Measurements from ENCODE around the gene SGTA. TPM values are rescaled to one million over a fixed set of nuclear protein-coding genes. Genes with fewer than 3 reads are reported as not detected.

Gene SGTA
- total RNA-seq, 2 donors from 2014 or later, result 29.2 to 30.7 TPM

GRCh38 chr19:2811221-2811722, 28.2 kb upstream of the SGTA start:
- no peak for DNase-seq (ENCODE audit: low spot score)
- intact Hi-C loops (cut with DNase I), result no loop called here

DNA sequence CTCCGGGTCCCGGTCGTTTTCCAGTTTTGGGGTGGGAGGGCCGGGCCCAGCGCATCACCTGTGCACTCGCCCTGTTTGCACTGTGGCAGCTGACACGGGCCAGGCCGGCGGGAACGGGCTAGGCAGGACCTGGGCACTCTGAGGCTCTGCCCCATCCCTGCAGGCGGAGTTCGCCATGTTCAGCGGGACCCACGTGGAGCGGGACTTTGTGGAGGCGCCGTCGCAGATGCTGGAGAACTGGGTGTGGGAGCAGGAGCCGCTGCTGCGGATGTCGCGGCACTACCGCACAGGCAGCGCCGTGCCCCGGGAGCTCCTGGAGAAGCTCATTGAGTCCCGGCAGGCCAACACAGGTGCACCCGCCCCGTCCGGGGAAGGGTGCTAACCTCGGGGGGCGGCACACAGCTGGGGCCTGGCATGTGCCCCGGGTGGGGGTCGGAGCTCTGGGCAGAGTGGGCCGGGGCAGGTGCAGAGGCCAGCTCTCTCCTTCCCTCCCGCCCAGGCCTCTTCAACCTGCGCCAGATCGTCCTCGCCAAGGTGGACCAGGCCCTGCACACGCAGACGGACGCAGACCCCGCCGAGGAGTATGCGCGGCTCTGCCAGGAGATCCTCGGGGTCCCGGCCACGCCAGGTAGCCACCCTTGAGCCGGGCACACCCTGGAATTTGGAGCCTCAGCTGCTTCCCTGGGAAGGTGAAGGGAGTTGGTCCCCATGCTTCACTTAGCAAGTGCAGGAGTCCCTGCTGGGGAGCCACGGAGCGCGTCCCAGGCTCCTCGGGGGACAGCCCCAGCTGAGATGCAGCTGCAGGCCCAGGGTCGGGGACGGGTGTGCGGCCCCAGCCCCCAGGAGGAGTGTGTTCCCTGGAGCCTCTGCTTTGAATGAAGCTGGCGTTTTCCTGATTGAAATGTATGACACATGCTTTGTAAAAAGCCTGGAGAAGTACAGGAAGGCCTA, 27.3 kb upstream of the SGTA start:
- intact Hi-C loops (cut with DNase I), result no loop called here
- DNase-seq (ENCODE audit: low spot score), result no peak

- DNase-seq (ENCODE audit: low spot score), result no peak
- intact Hi-C loops (cut with DNase I), result no loop called here
These were observed 26.5 kb upstream of the SGTA start for GRCh38 chr19:2809387-2810140.

DNA sequence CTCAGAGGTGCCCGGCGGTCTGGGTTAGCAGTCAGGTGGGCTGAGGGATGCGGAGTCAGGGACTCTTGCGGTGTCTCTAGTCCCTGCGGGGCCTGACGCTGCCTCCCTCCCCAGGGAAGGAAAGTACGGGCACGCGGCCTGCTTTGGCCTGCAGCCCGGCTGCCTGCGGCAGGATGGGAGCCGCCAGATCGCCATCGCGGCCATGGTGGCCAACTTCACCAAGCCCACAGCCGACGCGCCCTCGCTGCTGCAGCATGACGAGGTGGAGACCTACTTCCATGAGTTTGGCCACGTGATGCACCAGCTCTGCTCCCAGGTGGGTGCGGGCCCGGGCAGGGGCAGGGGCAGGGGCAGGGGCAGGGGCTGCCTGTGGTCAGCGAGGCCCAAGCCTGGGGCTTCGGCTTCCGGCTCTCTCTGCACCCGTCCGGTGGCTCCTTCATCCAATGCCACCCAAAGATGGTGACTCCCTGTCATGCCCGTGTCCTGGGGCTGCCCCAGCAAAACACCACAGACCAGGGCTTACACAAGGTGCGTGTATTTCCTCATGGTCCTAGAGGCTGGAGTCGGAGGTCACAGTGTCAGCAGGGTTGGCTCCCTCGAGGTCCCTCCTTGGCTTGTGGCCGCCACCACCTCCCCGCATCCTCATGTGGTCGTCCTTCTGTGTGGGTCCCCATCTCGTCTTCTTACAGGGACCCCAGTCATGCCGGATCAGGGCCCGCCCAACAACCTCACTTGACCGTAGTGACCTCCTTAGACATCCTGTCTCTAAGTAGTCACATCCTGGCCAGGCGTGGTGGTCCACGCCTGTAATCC, 25.3 kb upstream of the SGTA start:
- no peak for DNase-seq (ENCODE audit: low spot score)
- intact Hi-C loops (cut with DNase I), result no loop called here

GRCh38 chr19:2807379-2808128, 24.5 kb upstream of the SGTA start:
- DNase-seq (ENCODE audit: low spot score), result no peak
- intact Hi-C loops (cut with DNase I), result no loop called here

DNA sequence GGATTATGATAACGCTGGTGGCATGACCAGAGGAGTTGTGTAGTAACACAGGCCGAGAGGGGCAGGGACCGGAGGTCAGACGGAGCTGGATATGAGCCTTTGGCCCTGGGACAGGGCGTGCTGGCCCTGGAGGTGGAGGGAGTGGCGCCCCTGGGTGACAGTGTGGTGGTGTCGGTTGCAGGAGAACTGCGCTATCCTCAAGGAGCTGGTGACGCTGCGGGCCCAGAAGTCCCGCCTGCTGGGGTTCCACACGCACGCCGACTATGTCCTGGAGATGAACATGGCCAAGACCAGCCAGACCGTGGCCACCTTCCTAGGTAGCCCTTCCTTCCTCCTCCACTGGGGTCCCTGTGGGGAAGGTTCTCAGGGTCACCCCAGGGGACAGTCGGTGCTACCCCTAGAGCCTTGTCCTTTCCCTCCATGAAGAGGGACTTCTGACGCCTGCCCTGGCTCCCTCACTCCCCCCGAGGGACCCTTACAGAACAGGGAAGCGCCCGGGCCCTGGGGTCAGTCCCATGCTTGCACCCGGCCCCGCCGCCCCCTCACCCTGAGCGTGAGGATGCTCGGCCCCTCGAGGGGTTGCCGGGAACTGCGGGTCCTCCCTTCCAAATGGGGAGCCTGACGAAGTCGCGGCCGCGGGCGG, 23.8 kb upstream of the SGTA start:
- intact Hi-C loops (cut with DNase I), result no loop called here
- DNase-seq (ENCODE audit: low spot score), result no peak

DNA sequence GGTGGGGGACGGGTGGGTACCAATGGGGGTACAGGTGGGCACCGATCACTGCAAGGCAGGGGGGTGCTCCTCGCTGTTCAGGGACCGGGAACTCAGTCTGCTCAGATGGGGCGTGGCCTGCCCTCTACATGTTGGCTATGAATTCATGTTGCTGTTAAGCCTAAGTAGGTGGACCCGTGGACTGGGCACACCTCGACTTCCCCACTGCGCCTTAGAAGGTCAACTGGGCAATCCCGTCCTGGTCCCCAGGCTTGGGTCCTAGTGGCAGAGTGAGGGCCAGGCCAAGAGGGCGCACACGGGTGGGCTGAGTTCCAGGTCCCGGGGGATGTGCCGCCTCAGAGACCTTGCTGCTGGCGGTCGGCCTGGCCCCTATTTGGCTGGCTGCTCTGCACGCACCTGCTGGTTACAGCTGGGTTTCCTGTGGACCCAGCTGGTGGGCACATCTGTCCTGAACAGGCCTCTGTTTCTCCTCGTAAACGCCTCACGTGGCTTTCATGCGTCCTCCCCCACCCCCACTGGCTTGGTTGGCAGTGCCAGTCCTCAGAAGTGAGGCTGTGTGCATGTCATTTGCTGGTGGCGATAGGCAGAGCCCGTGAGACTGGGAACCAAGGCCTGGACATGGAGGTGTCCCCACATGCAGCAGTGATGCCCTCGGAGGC, 23.0 kb upstream of the SGTA start:
- intact Hi-C loops (cut with DNase I), result no loop called here
- no peak for DNase-seq (ENCODE audit: low spot score)

DNA sequence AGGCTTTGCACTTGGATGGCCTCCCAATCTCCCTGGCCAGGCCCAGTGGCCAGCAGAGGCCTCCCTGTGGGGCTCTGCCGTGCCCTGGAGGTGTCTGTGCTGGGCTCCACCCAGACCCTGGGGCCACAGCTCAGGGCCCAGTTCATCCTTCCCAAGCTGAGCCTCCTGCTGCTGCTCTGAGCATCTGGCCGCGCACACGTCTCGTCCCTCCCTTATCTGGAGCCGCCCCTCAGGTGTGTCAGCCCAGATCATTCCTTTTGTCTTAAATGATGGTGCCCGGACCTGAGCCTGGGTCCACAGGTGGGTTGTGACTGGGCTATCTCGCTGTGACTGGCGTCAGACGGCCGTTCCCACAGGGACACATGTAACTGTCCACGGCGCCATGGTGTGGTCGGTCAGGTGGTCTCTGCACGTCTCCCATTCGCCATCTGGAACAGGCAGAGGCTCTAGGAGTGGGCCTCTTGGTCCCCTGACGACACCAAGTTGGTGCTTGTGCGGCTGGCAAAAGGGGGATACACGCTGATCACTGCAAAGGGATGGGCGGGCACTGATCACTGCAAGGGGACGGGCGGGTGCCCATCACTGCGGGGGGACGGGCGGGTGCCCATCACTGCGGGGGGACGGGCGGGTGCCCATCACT, 22.3 kb upstream of the SGTA start:
- intact Hi-C loops (cut with DNase I), result no loop called here
- DNase-seq (ENCODE audit: low spot score), result no peak

- no peak for DNase-seq (ENCODE audit: low spot score)
These were observed 21.3 kb upstream of the SGTA start for GRCh38 chr19:2804156-2805004.

GRCh38 chr19:2803486-2804155, 20.5 kb upstream of the SGTA start:
- DNase-seq (ENCODE audit: low spot score), result no peak
- intact Hi-C loops (cut with DNase I), result no loop called here

More at GRCh38 chr19:2804156-2805004, 21.3 kb upstream of the SGTA start:
- intact Hi-C loops (cut with DNase I), result no loop called here

GRCh38 chr19:2802826-2803225, 19.8 kb upstream of the SGTA start:
- intact Hi-C loops (cut with DNase I), result no loop called here
- no peak for DNase-seq (ENCODE audit: low spot score)

GRCh38 chr19:2800506-2800905, 17.4 kb upstream of the SGTA start:
- intact Hi-C loops (cut with DNase I), result no loop called here
- no peak for DNase-seq (ENCODE audit: low spot score)

- intact Hi-C loops (cut with DNase I), result no loop called here
- no peak for DNase-seq (ENCODE audit: low spot score)
These were observed 16.4 kb upstream of the SGTA start for GRCh38 chr19:2799273-2800020.

DNA sequence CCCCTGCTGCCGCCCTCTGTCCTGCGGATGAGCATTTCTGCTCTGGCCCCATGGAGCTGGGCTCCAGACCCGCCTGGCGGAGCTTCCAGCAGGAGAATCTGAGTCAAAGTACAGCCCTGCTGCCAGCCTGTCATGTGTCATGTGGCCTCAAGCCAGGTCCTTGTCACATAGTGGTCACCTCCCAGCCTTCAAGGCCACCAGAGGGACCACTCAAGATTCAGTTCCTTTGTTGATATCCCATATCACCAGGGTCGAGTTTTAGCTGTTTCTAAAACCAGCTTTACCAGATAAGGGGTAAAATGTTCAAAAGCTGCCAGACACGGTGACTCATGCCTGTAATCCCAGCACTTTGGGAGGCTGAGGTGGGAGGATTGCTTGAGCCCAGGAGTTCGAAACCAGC, 15.7 kb upstream of the SGTA start:
- intact Hi-C loops (cut with DNase I), result no loop called here

GRCh38 chr19:2798158-2798685, 15.1 kb upstream of the SGTA start:
- DNase-seq (ENCODE audit: low spot score), result no peak
- intact Hi-C loops (cut with DNase I), result no loop called here

More for the DNA sequence above, 15.7 kb upstream of the SGTA start:
- DNase-seq (ENCODE audit: low spot score), result no peak
